Thoracic aorta (tissue), 2 donors: ENCODE results near the gene ERG. TPM values are rescaled to one million over a fixed set of nuclear protein-coding genes. Genes with fewer than 3 reads are reported as not detected.

Experiments
- ATAC-seq: fragments of 150-250 bp; one replicate; pipeline ENCODE4 v1.8.0; 2017; ENCODE audit warnings: low read depth; ENCODE audit not compliant: insufficient number of reproducible peaks, low FRiP score
- DNase-seq: peaks from one replicate; pipeline ENCODE4 v3.0.0-alpha.2; 2020; ENCODE audit warnings: low spot score
- H3K27ac ChIP-seq, 2 donors: fragments of 200-600 bp; sonication (generic); 1 replicate in 1 of 2; 2 replicates in 1 of 2; pipeline ENCODE4 v1.5.1; 2016; ENCODE audit warnings: mild to moderate bottlenecking in 2 of 2, moderate library complexity in 2 of 2
- H3K27me3 ChIP-seq: fragments of 200-600 bp; sonication (generic); replicated peaks from 2 replicates; pipeline ENCODE4 v1.6.0; 2016; ENCODE audit warnings: mild to moderate bottlenecking; ENCODE audit not compliant: insufficient read depth
- H3K36me3 ChIP-seq: fragments of 200-600 bp; sonication (generic); one replicate; pipeline ENCODE4 v1.5.1; 2016
- H3K4me1 ChIP-seq, 2 donors: fragments of 200-600 bp; sonication (generic); 1 replicate in 1 of 2; 2 replicates in 1 of 2; pipeline versions ENCODE4 v1.5.1 to v1.6.0; 2016; ENCODE audit warnings: low read depth in 2 of 2, mild to moderate bottlenecking in 1 of 2; ENCODE audit not compliant: control insufficient read depth in 1 of 2
- H3K4me3 ChIP-seq: fragments of 200-600 bp; sonication (generic); 2 replicates; pipeline ENCODE4 v1.5.1; 2016; ENCODE audit warnings: mild to moderate bottlenecking
- H3K9me3 ChIP-seq: fragments of 200-600 bp; sonication (generic); 2 replicates; pipeline ENCODE4 v1.5.1; 2016
- total RNA-seq, 2 donors: library from RNA; depleted of rRNA; stranded (reverse); fragments of >200 nt; gene quantifications; one replicate each; pipeline versions ENCODE4 v1.1.0 to v1.2.3, GENCODE V29; 2016
- TF ChIP-seq, protein P1 (sequence below): fragments of 200-600 bp; sonication (generic); IDR thresholded peaks from one replicate; pipeline ENCODE4 v1.5.1; 2019; ENCODE audit warnings: antibody characterized with exemption

Gene ERG
- total RNA-seq, 2 donors from 2014 or later, result 40.2 to 177 TPM

DNA sequence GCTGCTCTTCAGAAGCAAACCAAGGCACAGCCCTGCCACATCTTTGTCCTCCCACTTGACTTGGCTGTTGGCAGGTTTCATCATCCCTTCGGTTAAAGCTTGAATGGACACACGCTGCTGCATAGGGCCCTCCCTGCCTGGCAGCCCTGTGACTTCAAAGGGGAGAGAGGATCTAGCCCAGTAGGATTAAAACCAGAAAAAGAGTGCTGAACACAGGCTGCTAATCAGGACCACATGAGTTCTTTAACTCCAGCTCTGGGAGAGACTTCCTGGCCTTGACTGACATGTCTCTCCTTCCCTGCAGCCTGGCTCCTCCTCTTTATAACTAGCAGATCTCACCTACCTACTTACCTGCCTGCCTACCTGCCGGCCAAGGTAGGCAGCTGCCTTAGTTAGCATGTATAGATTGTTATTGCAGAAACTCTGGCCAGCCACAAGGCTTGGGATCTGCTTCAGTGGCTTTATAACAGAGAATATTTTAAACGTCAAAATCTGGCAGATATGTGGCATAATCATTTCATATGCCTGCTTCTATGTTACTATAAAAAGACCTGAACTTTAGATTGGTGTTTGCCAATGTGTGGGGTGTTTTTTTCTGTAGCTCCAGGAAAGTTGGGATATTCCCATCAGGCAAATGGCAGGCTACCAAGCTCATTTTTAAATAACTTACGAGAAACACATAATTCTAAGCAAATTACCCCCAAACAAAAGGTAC lies 49.4 kb downstream of the ERG start:
- Histone ChIP-seq H3K27ac (peak overlapping the region; percentile 69 to 85), H3K27me3 (no peaks in the 10 kb centered on the region), H3K36me3 (no peaks in the 10 kb centered on the region), H3K4me3 (no peak overlapping the region), H3K4me1 (peaks cover 32 to 70% of the 10 kb centered on the region in 2 donors), H3K9me3 (no peaks in the 10 kb centered on the region)
- ATAC-seq (no peak), DNase-seq (no peak)
- TF ChIP-seq, protein P1, sequence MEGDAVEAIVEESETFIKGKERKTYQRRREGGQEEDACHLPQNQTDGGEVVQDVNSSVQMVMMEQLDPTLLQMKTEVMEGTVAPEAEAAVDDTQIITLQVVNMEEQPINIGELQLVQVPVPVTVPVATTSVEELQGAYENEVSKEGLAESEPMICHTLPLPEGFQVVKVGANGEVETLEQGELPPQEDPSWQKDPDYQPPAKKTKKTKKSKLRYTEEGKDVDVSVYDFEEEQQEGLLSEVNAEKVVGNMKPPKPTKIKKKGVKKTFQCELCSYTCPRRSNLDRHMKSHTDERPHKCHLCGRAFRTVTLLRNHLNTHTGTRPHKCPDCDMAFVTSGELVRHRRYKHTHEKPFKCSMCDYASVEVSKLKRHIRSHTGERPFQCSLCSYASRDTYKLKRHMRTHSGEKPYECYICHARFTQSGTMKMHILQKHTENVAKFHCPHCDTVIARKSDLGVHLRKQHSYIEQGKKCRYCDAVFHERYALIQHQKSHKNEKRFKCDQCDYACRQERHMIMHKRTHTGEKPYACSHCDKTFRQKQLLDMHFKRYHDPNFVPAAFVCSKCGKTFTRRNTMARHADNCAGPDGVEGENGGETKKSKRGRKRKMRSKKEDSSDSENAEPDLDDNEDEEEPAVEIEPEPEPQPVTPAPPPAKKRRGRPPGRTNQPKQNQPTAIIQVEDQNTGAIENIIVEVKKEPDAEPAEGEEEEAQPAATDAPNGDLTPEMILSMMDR, result no peak

DNA sequence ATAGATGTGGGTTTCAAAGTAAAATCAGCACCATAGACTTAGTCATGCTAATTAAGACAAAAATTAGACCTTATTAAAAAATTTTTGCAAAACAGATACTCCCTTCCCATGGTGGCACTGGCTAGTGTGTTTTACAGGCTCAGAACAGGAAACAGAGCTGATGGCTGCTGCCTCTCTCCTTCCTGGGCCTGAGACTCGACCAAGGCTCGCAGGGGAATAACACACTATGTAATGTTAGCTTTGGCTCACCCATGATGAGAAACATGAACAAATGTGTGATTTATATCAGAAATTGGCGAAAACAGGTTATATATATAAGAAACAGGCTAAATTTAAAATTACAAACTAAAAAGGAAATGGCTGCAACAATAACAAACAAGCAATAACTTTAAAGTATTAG lies 50.7 kb downstream of the ERG start:
- no peaks in the 10 kb centered on the region for H3K27me3 ChIP-seq
- TF ChIP-seq, protein P1, result no peak
- no peaks in the 10 kb centered on the region for H3K36me3 ChIP-seq
- H3K4me1 ChIP-seq, result peaks cover 29 to 68% of the 10 kb centered on the region in 2 donors
- DNase-seq (no peak), ATAC-seq (no peak)
- no peak overlapping the region for H3K4me3 ChIP-seq
- H3K9me3 ChIP-seq, result no peaks in the 10 kb centered on the region
- peak overlapping the region; percentile 69 to 85 for H3K27ac ChIP-seq

DNA sequence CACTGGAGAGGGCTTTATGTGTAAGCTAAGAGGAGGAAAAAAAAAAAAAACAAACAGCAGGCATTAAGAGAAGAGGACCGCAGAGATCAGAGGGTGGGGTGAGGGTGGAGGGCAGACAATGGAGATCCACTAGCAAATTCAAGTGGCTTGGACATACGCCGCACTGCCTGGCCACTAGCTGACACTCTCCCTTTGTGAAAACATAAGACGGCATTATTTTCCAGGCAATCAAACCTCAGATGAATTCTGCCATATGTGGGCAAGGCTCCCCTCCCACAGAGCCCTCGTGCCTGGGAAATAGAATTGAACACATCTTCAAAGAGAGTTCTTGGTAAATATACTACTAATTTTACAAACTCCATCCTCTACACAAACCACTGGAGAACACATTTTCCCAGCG lies 53.6 kb downstream of the ERG start:
- peaks cover 2% of the 10 kb centered on the region for H3K36me3 ChIP-seq
- TF ChIP-seq, protein P1, result no peak
- H3K9me3 ChIP-seq, result no peaks in the 10 kb centered on the region
- H3K4me3 ChIP-seq, result no peak overlapping the region
- H3K27ac ChIP-seq, result peak overlapping the region in 1 of 2 donors; percentile 85
- DNase-seq (no peak), ATAC-seq (no peak)
- peaks cover 41 to 93% of the 10 kb centered on the region in 2 donors for H3K4me1 ChIP-seq
- H3K27me3 ChIP-seq, result no peaks in the 10 kb centered on the region

DNA sequence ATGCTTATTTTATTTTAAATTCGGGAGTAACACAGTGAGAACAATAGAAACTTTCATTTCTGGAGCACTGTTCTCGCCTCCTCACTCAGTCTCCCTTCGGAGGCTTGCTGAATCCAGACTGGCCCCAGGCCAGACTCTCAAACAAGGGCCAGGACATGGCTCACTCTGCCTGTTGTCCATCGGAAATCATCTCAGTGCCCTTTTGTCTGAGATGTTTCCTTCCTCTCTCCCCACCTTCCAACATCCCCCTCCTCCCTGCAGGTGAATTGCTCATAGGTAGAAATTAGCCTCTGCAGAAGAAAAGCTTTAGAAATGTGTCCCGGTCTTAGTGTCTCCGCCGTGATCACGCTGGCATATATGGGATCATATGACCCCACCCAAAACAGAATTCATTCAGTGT lies 55.2 kb downstream of the ERG start:
- Histone ChIP-seq H3K4me1 (peaks cover 30 to 93% of the 10 kb centered on the region in 2 donors), H3K27me3 (no peaks in the 10 kb centered on the region), H3K4me3 (no peak overlapping the region), H3K27ac (peak overlapping the region; percentile 20 to 51), H3K9me3 (no peaks in the 10 kb centered on the region), H3K36me3 (peaks cover 2% of the 10 kb centered on the region)
- no peak for DNase-seq
- ATAC-seq, result no peak
- TF ChIP-seq, protein P1, result no peak

DNA sequence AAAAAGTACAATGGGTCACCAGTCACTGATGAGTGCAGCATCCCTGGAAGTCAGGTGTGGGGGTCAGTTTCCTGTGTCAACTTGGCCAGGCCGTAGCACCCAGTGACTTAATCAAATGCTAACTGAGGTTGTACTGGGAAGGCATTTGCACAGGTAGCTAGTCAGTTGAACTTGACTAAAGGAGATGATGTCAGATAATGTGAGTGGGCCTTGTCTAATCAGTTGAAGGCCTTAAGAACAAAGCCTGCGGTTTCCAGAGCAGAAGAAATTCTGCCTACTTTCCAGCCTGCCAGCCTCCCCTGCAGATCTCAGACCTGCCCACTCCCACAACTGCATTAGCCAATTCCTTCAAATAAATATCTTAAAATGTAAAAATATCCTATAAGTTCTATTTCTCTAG lies 57.1 kb downstream of the ERG start:
- H3K36me3 ChIP-seq, result peaks cover 2% of the 10 kb centered on the region
- no peak for DNase-seq
- H3K27me3 ChIP-seq, result no peaks in the 10 kb centered on the region
- no peak overlapping the region for H3K4me3 ChIP-seq
- peak overlapping the region in 1 of 2 donors; percentile 91 for H3K27ac ChIP-seq
- peaks cover 15 to 82% of the 10 kb centered on the region in 2 donors for H3K4me1 ChIP-seq
- no peak for ATAC-seq
- H3K9me3 ChIP-seq, result no peaks in the 10 kb centered on the region
- TF ChIP-seq, protein P1, result no peak
